ENCODE results near the gene IL1RAP. TPM values are rescaled to one million over a fixed set of nuclear protein-coding genes. Genes with fewer than 3 reads are reported as not detected.

The IL1RAP gene
- total and polyA plus RNA-seq, 8 donors, result 0.76 to 54.8 (median 6.3) TPM; not detected in 2

DNA sequence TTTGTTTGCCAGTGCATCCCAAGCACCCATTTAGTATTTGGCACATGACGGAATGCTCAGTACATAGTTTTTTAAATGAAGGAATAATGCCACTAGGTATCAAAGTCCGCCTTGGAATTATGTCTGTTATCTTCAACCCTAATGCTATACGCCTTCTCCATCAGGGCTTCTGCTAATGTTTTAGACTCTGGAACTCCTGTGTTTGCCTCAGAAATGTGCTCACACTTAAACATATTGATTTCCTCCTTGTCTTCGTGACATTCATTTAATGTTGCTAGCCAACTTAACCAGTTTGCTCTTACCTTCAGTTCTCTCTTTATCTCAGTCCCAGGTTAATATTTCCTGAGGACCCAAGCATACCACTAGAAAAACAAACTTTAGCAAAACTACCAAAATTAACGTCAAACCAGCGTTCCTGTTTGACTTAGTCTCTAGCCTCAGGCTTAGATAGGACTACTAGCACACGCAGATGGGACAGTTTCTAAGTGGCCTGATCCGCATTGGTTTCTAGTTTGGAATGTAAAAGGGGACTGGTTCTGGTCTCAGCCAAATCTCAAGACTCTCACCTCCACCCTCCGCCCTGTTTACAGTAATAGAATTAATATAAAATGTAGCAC, 81.4 kb downstream of the IL1RAP start:
- Histone ChIP-seq H3K27ac (no peak overlapping the region), H3K27me3 (no peaks in the 10 kb centered on the region), H3K36me3 (no peaks in the 10 kb centered on the region), H3K4me3 (no peak overlapping the region), H3K4me1 (peaks cover 0 to 24% (median 2%) of the 10 kb centered on the region in 4 donors), H3K9me3 (no peaks in the 10 kb centered on the region)
- WGBS, 5 donors, result 35 to 72% (median 53%) methylated on average over 9 of the region's 9 CpGs
- TF ChIP-seq POLR2A (IDR thresholded peaks at IDR 0.05), result no peak
- TF ChIP-seq EP300 (IDR thresholded peaks at IDR 0.05), result no peak
- TF ChIP-seq POLR2AphosphoS5 (IDR thresholded peaks at IDR 0.05), result no peak
- no peak for TF ChIP-seq CTCF (IDR thresholded peaks at IDR 0.05)
- peak in 1 of 2 donors; percentile 36 for DNase-seq
- intact Hi-C loops (cut with DNase I; ENCODE audit: low total_unique reads), result no loop called here

GRCh38 chr3:190595807-190596206, 81.9 kb downstream of the IL1RAP start:
- H3K27me3 ChIP-seq, result no peaks in the 10 kb centered on the region
- H3K36me3 ChIP-seq, result no peaks in the 10 kb centered on the region
- TF ChIP-seq POLR2AphosphoS5 (IDR thresholded peaks at IDR 0.05), result no peak
- no peak for TF ChIP-seq POLR2A (IDR thresholded peaks at IDR 0.05)
- no peak for TF ChIP-seq CTCF (IDR thresholded peaks at IDR 0.05)
- TF ChIP-seq EP300 (IDR thresholded peaks at IDR 0.05), result no peak
- H3K4me3 ChIP-seq, result no peak overlapping the region
- WGBS, 5 donors, result 27 to 75% (median 57%) methylated on average over 2 of the region's 2 CpGs
- DNase-seq, result no peak
- no peaks in the 10 kb centered on the region for H3K9me3 ChIP-seq
- H3K4me1 ChIP-seq, result peaks cover 0 to 21% (median 2%) of the 10 kb centered on the region in 4 donors
- no peak overlapping the region for H3K27ac ChIP-seq
- intact Hi-C loops (cut with DNase I; ENCODE audit: low total_unique reads), result no loop called here

GRCh38 chr3:190596349-190597285, 82.7 kb downstream of the IL1RAP start:
- Histone ChIP-seq H3K27me3 (no peaks in the 10 kb centered on the region), H3K36me3 (no peaks in the 10 kb centered on the region), H3K4me3 (no peak overlapping the region), H3K27ac (no peak overlapping the region), H3K4me1 (peaks cover 0 to 13% (median 0%) of the 10 kb centered on the region in 4 donors), H3K9me3 (no peaks in the 10 kb centered on the region)
- intact Hi-C loops (cut with DNase I; ENCODE audit: low total_unique reads), result no loop called here
- TF ChIP-seq POLR2A (IDR thresholded peaks at IDR 0.05) (no peak), POLR2AphosphoS5 (IDR thresholded peaks at IDR 0.05) (no peak), EP300 (IDR thresholded peaks at IDR 0.05) (no peak), CTCF (IDR thresholded peaks at IDR 0.05) (no peak)
- no peak for DNase-seq
- WGBS, 5 donors, result 64 to 71% (median 71%) methylated on average over 5 of the region's 5 CpGs

DNA sequence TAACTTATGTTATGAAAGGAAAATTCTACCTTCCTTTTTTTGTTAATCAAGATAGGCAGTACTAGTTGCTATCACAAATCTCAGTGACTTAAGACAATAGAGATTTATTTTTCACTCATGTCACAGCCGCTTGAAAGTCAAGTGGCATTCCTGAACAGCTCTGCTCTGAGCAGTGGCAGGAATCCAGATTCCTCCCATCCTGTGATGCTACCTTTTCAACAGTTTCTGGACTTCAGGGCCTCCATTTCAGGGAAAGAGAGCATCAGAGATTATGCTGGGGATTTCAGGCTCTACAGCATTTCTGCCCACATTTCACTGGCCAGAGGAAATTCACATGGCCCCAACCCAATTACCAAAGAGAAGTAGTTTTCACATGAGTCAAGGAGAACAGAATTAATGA, 83.4 kb downstream of the IL1RAP start:
- Histone ChIP-seq H3K27ac (no peak overlapping the region), H3K27me3 (no peaks in the 10 kb centered on the region), H3K9me3 (no peaks in the 10 kb centered on the region), H3K4me1 (peaks cover 0 to 8% (median 0%) of the 10 kb centered on the region in 4 donors), H3K4me3 (no peak overlapping the region), H3K36me3 (no peaks in the 10 kb centered on the region)
- DNase-seq, result no peak
- WGBS, 5 donors, result 55 to 78% (median 77%) methylated on average over 1 of the region's 1 CpG
- intact Hi-C loops (cut with DNase I; ENCODE audit: low total_unique reads), result no loop called here
- no peak for TF ChIP-seq EP300 (IDR thresholded peaks at IDR 0.05)
- TF ChIP-seq POLR2AphosphoS5 (IDR thresholded peaks at IDR 0.05), result no peak
- no peak for TF ChIP-seq POLR2A (IDR thresholded peaks at IDR 0.05)
- no peak for TF ChIP-seq CTCF (IDR thresholded peaks at IDR 0.05)
